Measurements from ENCODE around the gene MFAP4.

DNA sequence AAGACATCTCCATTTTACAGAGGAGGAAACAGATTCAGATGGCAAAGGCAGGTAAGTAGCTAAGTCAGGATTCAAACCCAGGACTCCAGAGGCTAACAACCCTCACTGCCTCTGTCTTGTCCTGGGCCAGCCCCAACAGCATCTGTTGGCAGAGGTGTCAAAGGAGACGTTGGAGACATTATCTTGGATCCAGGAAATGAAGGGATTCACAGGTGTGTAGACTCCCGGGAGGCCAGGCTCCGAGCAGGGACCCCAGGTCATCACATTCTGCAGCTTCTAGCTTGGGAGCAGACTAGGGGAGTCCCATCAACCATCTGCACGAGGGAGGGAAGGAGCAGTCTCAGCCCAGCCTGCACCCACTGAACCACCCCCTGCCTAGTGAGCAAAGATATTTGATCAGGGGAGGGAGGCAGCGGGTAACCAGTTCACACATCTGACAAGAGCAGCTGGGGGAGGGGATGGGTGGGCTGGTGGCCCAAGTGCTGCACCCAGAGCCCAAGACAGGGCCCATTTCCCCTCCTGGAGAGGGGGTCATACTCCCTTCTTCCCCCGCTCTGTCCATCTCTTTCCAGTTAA is 23.4 kb downstream of the MFAP4 start:
- TF ChIP-seq, protein P1, sequence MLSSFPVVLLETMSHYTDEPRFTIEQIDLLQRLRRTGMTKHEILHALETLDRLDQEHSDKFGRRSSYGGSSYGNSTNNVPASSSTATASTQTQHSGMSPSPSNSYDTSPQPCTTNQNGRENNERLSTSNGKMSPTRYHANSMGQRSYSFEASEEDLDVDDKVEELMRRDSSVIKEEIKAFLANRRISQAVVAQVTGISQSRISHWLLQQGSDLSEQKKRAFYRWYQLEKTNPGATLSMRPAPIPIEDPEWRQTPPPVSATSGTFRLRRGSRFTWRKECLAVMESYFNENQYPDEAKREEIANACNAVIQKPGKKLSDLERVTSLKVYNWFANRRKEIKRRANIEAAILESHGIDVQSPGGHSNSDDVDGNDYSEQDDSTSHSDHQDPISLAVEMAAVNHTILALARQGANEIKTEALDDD (IDR thresholded peaks at IDR 0.05) = no peak
- TF ChIP-seq, protein P2, sequence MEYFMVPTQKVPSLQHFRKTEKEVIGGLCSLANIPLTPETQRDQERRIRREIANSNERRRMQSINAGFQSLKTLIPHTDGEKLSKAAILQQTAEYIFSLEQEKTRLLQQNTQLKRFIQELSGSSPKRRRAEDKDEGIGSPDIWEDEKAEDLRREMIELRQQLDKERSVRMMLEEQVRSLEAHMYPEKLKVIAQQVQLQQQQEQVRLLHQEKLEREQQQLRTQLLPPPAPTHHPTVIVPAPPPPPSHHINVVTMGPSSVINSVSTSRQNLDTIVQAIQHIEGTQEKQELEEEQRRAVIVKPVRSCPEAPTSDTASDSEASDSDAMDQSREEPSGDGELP (CRISPR knock-in tag; IDR thresholded peaks at IDR 0.05; ENCODE audit: borderline replicate concordance) = no peak
- TF ChIP-seq MAZ (CRISPR knock-in tag; conservative IDR thresholded peaks at IDR 0.05 in 1 of 2, IDR thresholded peaks at IDR 0.05 in 1 of 2) (no peak), ZNF507 (tag; conservative IDR thresholded peaks at IDR 0.05) (no peak), EZH2 (IDR thresholded peaks at IDR 0.05; ENCODE audit: borderline replicate concordance, low read depth, low read length) (no peak)
- TF ChIP-seq, protein P3, sequence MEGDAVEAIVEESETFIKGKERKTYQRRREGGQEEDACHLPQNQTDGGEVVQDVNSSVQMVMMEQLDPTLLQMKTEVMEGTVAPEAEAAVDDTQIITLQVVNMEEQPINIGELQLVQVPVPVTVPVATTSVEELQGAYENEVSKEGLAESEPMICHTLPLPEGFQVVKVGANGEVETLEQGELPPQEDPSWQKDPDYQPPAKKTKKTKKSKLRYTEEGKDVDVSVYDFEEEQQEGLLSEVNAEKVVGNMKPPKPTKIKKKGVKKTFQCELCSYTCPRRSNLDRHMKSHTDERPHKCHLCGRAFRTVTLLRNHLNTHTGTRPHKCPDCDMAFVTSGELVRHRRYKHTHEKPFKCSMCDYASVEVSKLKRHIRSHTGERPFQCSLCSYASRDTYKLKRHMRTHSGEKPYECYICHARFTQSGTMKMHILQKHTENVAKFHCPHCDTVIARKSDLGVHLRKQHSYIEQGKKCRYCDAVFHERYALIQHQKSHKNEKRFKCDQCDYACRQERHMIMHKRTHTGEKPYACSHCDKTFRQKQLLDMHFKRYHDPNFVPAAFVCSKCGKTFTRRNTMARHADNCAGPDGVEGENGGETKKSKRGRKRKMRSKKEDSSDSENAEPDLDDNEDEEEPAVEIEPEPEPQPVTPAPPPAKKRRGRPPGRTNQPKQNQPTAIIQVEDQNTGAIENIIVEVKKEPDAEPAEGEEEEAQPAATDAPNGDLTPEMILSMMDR (IDR thresholded peaks at IDR 0.05 in 2 of 3, conservative IDR thresholded peaks at IDR 0.05 in 1 of 3; ENCODE audit: insufficient read depth in 2 of 3, low read depth in 1 of 3, low read length in 3 of 3) = no peak
- TF ChIP-seq, protein P4, sequence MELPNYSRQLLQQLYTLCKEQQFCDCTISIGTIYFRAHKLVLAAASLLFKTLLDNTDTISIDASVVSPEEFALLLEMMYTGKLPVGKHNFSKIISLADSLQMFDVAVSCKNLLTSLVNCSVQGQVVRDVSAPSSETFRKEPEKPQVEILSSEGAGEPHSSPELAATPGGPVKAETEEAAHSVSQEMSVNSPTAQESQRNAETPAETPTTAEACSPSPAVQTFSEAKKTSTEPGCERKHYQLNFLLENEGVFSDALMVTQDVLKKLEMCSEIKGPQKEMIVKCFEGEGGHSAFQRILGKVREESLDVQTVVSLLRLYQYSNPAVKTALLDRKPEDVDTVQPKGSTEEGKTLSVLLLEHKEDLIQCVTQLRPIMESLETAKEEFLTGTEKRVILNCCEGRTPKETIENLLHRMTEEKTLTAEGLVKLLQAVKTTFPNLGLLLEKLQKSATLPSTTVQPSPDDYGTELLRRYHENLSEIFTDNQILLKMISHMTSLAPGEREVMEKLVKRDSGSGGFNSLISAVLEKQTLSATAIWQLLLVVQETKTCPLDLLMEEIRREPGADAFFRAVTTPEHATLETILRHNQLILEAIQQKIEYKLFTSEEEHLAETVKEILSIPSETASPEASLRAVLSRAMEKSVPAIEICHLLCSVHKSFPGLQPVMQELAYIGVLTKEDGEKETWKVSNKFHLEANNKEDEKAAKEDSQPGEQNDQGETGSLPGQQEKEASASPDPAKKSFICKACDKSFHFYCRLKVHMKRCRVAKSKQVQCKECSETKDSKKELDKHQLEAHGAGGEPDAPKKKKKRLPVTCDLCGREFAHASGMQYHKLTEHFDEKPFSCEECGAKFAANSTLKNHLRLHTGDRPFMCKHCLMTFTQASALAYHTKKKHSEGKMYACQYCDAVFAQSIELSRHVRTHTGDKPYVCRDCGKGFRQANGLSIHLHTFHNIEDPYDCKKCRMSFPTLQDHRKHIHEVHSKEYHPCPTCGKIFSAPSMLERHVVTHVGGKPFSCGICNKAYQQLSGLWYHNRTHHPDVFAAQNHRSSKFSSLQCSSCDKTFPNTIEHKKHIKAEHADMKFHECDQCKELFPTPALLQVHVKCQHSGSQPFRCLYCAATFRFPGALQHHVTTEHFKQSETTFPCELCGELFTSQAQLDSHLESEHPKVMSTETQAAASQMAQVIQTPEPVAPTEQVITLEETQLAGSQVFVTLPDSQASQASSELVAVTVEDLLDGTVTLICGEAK (IDR thresholded peaks at IDR 0.05) = no peak
- TF ChIP-seq, protein P4 (CRISPR knock-in tag; IDR thresholded peaks at IDR 0.05) = no peak
